ENCODE measurements around the gene IFIT2.
"Not testable (repeated sequence)": the region's sequence is repeated elsewhere in the genome, so short reads cannot be mapped to it uniquely, and the experiment has no call there.

IFIT2 gene

GRCh38 chr10:89343089-89343767 is 41.4 kb downstream of the IFIT2 start:
- no peak for FAIRE-seq

GRCh38 chr10:89344156-89344555 is 42.3 kb downstream of the IFIT2 start:
- FAIRE-seq = no peak

- FAIRE-seq = no peak
These were observed 43.6 kb downstream of the IFIT2 start for GRCh38 chr10:89345367-89346000.

- FAIRE-seq = no peak
These were observed 44.8 kb downstream of the IFIT2 start for GRCh38 chr10:89346405-89347254.

- no peak for FAIRE-seq
These were observed 46.0 kb downstream of the IFIT2 start for GRCh38 chr10:89347701-89348457.

- FAIRE-seq = no peak
These were observed 46.6 kb downstream of the IFIT2 start for GRCh38 chr10:89348481-89348880.

GRCh38 chr10:89348975-89349374 is 47.1 kb downstream of the IFIT2 start:
- FAIRE-seq = no peak

GRCh38 chr10:89350631-89351315 is 48.9 kb downstream of the IFIT2 start:
- not testable (repeated sequence) for FAIRE-seq

GRCh38 chr10:89351412-89351779 is 49.5 kb downstream of the IFIT2 start:
- no peak for FAIRE-seq

GRCh38 chr10:89351780-89352597 is 50.1 kb downstream of the IFIT2 start:
- no peak for FAIRE-seq

GRCh38 chr10:89352802-89353201 is 51.0 kb downstream of the IFIT2 start:
- FAIRE-seq = no peak

- FAIRE-seq = no peak
These were observed 53.6 kb downstream of the IFIT2 start for GRCh38 chr10:89355394-89355931.

GRCh38 chr10:89357096-89357495 is 55.2 kb downstream of the IFIT2 start:
- FAIRE-seq = no peak

- no peak for FAIRE-seq
These were observed 56.1 kb downstream of the IFIT2 start for GRCh38 chr10:89357975-89358374.
